Non-pigmented ciliary epithelial cell (primary cell): ENCODE results near the gene SENP5.
A peak's percentile ranks its signal among the peaks of the same experiment; 100 is the strongest.
"Not testable (repeated sequence)": the region's sequence is repeated elsewhere in the genome, so short reads cannot be mapped to it uniquely, and the experiment has no call there.

Experiments
- DNase-seq: peaks from one replicate; pipeline ENCODE4 v3.0.0-alpha.2; 2010; ENCODE audit warnings: low read depth

SENP5 gene

GRCh38 chr3:196941729-196942225, 74.1 kb downstream of the SENP5 start:
- DNase-seq, result peak; percentile 18

DNA sequence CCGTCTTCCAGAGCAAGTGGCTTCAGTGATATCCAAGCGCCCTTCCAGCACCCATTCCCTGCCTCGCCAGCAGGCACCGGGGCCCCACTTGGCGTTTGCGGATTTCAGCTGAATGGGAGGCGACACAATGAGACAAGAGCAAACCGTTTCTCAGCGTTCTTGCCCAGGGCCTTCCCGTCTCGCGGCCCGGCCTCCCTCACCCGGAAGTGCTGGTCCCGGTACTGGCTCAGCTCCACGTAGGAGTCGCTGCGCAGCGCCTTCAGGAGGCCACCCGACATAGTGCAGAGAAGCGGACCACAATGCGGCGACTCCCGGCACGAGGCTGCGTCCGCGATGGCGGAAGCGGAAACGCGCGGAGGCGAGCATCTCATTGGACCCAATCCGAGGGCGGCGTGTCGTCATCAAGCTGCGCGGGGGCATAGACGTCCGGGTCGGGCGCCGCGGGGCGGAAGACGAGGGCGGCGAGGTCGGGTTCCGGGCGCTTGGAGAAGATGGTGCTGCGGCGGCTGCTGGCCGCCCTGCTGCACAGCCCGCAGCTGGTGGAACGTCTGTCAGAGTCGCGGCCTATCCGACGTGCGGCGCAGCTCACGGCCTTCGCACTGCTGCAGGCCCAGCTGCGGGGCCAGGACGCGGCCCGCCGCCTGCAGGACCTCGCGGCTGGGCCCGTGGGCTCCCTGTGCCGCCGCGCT, 74.7 kb downstream of the SENP5 start, which contains the start of gene NCBP2:
Gene NCBP2 (minus strand): TSS at position 303 of the 689 bp plus-strand sequence. CDS start 25 bp downstream, at position 278.
- DNase-seq, result peak; percentile 89

GRCh38 chr3:196942915-196943277, 75.2 kb downstream of the SENP5 start:
- no peak for DNase-seq

DNA sequence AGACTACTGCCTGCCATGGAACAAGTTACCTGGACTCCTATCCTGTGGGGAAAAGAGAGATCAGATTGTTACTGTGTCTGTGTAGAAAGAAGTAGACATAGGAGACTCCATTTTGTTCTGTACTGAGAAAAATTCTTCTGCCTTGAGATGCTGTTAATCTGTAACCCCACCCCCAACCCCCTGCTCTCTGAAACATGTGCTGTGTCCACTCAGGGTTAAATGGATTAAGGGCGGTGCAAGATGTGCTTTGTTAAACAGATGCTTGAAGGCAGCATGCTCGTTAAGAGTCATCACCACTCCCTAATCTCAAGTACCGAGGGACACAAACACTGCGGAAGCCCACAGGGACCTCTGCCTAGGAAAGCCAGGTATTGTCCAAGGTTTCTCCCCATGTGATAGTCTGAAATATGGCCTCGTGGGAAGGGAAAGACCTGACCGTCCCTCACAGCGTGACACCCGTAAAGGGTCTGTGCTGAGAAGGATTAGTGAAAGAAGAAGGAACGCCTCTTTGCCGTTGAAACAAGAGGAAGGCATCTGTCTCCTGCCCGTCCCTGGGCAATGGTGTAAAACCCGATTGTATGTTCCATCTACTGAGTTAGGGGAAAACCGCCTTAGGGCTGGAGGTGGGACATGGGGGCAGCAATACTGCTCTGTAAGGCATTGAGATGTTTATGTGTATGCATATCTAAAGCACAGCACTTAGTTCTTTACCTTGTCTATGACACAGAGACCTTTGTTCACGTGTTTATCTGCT, 76.5 kb downstream of the SENP5 start:
- DNase-seq, result not testable (repeated sequence)

DNA sequence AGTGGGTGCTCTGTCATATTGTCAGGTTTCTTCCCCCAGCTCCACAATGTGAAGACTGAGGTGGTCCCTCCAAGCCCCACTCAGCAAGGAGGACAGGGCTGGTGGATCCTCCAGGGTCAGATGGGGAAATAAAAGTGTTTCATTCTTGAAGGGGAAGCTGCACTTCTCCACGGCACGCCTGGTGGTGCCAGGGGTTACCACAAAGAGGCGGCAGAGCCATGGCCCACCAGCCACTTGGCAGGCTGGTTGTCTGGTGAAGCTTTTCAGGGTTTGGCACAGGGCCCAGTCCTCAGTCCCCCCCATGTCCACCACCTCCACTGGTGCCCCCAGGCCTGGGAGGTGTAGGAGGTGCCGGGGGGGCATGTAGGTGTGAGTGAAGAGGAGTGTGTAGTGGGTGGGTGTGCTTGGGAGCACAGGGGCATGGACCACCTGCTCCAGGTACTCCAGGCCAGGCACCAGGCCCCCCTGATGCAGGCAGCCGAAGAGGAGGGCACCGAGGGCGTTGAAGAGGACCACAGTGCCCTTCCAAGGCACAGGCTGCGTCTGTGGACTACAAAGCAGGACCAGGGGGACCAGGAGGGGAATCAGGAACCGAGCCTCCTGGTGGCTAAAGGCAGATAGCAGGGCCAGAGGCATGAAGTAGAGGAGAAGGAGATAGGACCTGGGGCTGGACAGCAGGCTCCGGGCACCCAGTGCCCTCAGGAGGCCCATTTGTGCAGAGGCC, 79.6 kb downstream of the SENP5 start:
- no peak for DNase-seq

DNA sequence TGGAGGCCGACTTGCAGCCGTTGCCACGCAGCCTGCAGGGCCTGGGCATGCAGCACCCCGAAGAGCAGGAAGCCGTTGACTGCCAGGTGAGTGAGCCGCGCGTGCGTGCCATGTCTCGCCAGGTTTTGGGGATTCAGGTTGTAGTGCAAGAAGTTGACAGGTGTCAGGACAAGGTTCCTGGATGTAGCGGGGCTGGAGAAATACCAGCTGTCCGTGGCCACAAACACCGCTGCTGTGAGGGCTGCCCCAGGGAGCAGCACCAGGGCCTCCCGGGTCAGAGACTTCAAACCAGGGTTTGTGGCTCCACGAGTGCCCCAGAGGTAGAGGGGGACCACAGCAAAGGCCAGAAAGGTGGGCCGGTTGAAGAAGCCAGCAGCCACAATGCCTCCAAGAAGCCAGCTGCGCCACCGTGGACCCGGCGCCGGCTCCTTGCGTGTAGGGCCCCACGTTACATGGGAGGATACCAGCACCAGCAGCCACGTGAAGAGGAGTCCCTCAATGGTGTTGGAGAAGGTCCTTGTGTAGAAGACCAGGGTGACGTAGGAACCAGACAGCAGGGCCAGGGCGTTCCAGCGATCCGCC, 80.2 kb downstream of the SENP5 start:
- no peak for DNase-seq

DNA sequence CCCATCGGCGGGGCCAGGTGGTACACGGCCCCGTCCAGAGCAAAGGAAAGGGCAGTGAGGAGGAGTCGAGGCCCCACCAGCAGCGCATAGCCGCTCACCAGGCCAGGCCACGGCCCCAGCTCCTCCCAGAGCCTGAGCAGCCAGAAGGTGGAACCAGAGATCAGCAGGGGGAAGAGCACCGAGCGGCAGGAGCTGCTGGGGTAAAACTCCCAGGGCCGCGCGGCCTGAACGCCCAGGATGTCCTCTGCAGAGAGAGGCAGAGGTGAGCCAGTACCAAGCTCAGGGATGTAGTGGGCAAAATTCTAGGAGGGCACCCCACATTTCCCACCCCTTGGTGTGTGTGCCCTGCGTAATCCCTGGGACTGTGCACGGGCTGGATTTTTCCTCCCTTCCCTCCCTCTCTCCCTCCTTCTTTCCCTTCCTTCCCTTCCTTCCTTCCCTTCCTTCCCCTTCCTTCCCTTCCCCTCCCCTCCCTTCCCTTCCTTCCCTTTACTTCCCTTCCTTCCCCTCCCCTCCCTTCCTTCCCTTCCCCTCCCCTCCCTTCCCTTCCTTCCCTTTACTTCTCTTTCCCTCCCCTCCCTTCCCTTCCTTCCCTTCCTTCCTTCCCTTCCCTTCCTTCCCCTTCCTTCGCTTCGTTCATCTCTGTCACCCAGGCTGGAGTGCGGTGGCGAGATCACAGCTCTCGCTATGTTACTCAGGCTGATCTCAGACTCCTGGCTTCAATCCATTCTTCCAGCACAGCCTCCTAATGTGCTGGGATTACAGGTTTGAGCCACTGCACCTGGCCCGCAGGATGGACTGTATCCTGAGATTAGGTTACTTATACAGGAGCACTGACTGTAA, 80.9 kb downstream of the SENP5 start:
- no peak for DNase-seq

GRCh38 chr3:196949285-196949619, 81.5 kb downstream of the SENP5 start:
- DNase-seq, result no peak

- DNase-seq, result no peak
Observed at GRCh38 chr3:196949750-196950149, 82.0 kb downstream of the SENP5 start.

DNA sequence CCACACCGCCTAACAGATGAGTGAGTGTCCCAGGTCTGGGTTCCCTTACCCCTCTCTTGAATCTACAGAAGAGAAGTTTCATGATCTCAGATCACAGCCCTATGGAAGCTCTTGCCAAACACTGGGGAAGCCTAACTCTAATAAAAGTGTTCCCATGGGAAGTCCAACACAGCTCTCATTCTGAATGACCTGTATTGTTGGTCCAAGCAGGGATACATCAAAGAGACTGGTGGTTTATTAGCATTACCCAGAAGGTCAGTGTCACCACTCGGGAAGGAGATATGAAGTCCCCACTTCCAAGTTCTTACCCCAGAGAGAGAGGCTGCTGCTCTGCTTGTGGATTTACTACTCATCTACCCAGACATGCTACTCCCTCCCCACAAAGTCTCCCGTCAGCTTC, 83.7 kb downstream of the SENP5 start:
- no peak for DNase-seq

DNA sequence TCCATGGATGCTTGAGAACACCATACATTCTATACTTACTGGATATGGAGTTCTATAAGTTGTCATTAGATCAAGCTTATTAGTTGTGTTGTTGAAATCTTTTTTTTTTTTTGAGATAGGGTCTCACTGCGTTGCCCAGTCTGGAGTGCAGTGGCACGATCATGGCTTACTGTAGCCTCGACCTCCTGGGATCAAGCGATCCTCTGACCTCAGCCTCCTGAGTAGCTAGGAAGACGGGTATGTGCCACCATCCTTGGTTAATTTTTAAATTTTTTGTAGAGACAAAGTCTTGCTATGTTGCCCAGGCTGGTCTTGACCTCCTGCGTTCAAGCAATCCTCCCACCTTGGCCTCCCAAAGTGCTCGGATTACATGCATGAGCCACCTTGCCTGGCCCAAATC, 87.1 kb downstream of the SENP5 start:
- no peak for DNase-seq

DNA sequence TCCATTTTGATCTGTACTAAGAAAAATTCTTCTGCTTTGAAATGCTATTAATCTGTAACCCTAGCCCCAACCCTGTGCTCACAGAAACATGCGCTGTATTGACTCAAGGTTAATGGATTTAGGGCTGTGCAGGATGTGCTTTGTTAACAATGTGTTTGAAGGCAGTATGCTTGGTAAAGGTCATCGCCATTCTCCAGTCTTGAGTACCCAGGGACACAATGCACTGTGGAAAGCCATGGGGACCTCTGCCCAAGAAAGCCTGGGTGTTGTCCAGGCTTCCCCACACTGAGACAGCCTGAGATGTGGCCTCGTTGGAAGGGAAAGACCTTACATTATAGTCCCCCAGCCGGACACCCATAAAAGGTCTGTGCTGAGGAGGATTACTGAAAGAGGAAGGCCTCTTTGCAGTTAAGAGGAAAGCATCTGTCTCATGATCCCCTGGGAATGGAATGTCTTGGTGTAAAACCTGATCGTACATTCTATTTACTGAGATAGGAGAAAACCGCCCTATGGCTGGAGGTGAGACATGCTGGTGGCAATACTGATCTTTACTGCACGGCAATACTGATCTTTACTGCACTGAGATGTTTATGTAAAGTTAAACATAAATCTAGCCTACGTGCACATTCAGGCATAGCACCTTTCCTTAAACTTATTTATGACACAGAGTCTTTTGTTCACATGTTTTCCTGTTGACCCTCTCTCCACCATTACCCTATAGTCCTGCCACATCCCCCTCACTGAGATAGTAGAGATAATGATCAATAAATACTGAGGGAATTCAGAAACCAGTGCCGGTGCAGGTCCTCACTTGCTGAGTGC, 94.6 kb downstream of the SENP5 start:
- no peak for DNase-seq

GRCh38 chr3:196962930-196963630, 95.4 kb downstream of the SENP5 start:
- no peak for DNase-seq

DNA sequence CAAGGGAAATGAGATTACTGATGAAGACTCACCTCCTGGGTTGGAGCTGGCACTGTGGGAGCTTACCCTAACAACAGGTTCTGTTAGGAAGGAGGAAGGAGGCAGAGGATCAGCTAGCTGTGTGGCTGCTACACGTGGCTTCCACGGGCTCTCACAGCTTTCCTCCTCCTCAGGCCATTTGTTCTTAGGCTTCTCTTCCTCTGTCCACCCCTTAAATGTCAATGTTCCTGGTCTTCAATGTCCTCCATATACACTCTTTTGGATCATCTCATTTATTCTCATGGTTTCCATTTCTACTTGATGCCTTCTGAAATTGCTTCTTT, 95.9 kb downstream of the SENP5 start:
- no peak for DNase-seq

- DNase-seq, result no peak
Observed at GRCh38 chr3:196965112-196965803, 97.5 kb downstream of the SENP5 start.

- no peak for DNase-seq
Observed at GRCh38 chr3:196965804-196966173, 98.1 kb downstream of the SENP5 start.

- no peak for DNase-seq
Observed at GRCh38 chr3:196966526-196967401, 99.0 kb downstream of the SENP5 start.

- DNase-seq, result no peak
Observed at GRCh38 chr3:196967412-196968232, 99.9 kb downstream of the SENP5 start.
